Cerebellar cortex (tissue), 1 donor: ENCODE data around the gene YIPF3.
"Not testable (repeated sequence)": the region's sequence is repeated elsewhere in the genome, so short reads cannot be mapped to it uniquely, and the experiment has no call there.

Experiments
- DNase-seq: peaks from one replicate; pipeline ENCODE4 v3.0.0-alpha.2; 2015; ENCODE audit warnings: low spot score

Gene YIPF3

GRCh38 chr6:43509984-43510826 lies 6.5 kb downstream of the YIPF3 start, which contains the start of gene LRRC73:
Gene LRRC73, minus strand, starts transcription at chr6:43510346. Its CDS starts 561 bp downstream, at chr6:43509785.
- DNase-seq, result peak; percentile 76

GRCh38 chr6:43509142-43509983 lies 7.4 kb downstream of the YIPF3 start:
- DNase-seq, result no peak

GRCh38 chr6:43508481-43509141 lies 8.1 kb downstream of the YIPF3 start:
- no peak for DNase-seq

GRCh38 chr6:43506667-43507471 lies 9.9 kb downstream of the YIPF3 start:
- DNase-seq, result peak; percentile 91

- DNase-seq, result no peak
Measured at GRCh38 chr6:43506171-43506570, 10.6 kb downstream of the YIPF3 start.

- DNase-seq, result no peak
Measured at GRCh38 chr6:43505718-43506117, 11.0 kb downstream of the YIPF3 start.

GRCh38 chr6:43504756-43505593 lies 11.8 kb downstream of the YIPF3 start:
- no peak for DNase-seq

- no peak for DNase-seq
Measured at GRCh38 chr6:43503443-43503842, 13.3 kb downstream of the YIPF3 start.

- DNase-seq, result no peak
Measured at GRCh38 chr6:43502666-43503065, 14.1 kb downstream of the YIPF3 start.

GRCh38 chr6:43500921-43501320 lies 15.8 kb downstream of the YIPF3 start:
- no peak for DNase-seq

GRCh38 chr6:43499028-43499815 lies 17.5 kb downstream of the YIPF3 start:
- DNase-seq, result no peak

GRCh38 chr6:43498291-43498690 lies 18.4 kb downstream of the YIPF3 start:
- DNase-seq, result not testable (repeated sequence)

GRCh38 chr6:43497689-43498088 lies 19.0 kb downstream of the YIPF3 start:
- no peak for DNase-seq

GRCh38 chr6:43497129-43497396 lies 19.7 kb downstream of the YIPF3 start:
- DNase-seq, result no peak

GRCh38 chr6:43496370-43497128 lies 20.2 kb downstream of the YIPF3 start:
- peak; percentile 70 for DNase-seq

GRCh38 chr6:43495409-43495941 lies 21.3 kb downstream of the YIPF3 start:
- DNase-seq, result no peak

- DNase-seq, result no peak
Measured at GRCh38 chr6:43494766-43495165, 22.0 kb downstream of the YIPF3 start.

- no peak for DNase-seq
Measured at GRCh38 chr6:43494321-43494720, 22.4 kb downstream of the YIPF3 start.

GRCh38 chr6:43493833-43494232 lies 22.9 kb downstream of the YIPF3 start:
- no peak for DNase-seq
